Measurements from ENCODE around the gene ST3GAL3.

- TF ChIP-seq CTCF (IDR thresholded peaks at IDR 0.05) = no peak
- TF ChIP-seq EZH2 (IDR thresholded peaks at IDR 0.05) = no peak
Observed at GRCh38 chr1:43847882-43848281, 140.5 kb downstream of the ST3GAL3 start.
